DOHH2 (cell line): Measurements from ENCODE around the gene APOC3.

ENCODE experiments used
- H3F3A ChIP-seq: fragments of 200-600 bp; sonication (generic), shearing (Covaris generic); 2 replicates; pipeline ENCODE4 v1.6.0; 2016; ENCODE audit warnings: antibody characterized with exemption, mild to moderate bottlenecking; ENCODE audit not compliant: control insufficient read depth, insufficient read depth
- H3K27ac ChIP-seq: fragments of 200-600 bp; sonication (generic); 2 replicates; pipeline ENCODE4 v1.5.1; 2014; ENCODE audit warnings: low read depth, mild to moderate bottlenecking, low read length, moderate library complexity
- H3K27me3 ChIP-seq: fragments of 200-600 bp; sonication (generic); 2 replicates; pipeline ENCODE4 v1.6.1; 2014; ENCODE audit warnings: mild to moderate bottlenecking, low read length, mixed read lengths; ENCODE audit not compliant: control insufficient read depth
- H3K36me3 ChIP-seq: fragments of 200-600 bp; sonication (generic); 2 replicates; pipeline ENCODE4 v1.6.1; 2014; ENCODE audit warnings: mild to moderate bottlenecking, low read length, moderate library complexity, mixed read lengths; ENCODE audit not compliant: control insufficient read depth
- H3K4me1 ChIP-seq: fragments of 200-600 bp; sonication (generic); 2 replicates; pipeline ENCODE4 v1.6.1; 2014; ENCODE audit warnings: mild to moderate bottlenecking, low read length, mixed read lengths; ENCODE audit not compliant: control insufficient read depth
- H3K4me2 ChIP-seq: fragments of 200-600 bp; sonication (generic); 2 replicates; pipeline ENCODE4 v1.6.0; 2014; ENCODE audit warnings: mild to moderate bottlenecking, low read length, moderate library complexity
- H3K4me3 ChIP-seq: fragments of 200-600 bp; sonication (generic); 2 replicates; pipeline ENCODE4 v1.5.1; 2014; ENCODE audit warnings: mild to moderate bottlenecking, low read length, mixed read lengths
- H3K79me2 ChIP-seq: fragments of 200-600 bp; sonication (generic); 2 replicates; pipeline ENCODE4 v1.6.1; 2014; ENCODE audit warnings: mild to moderate bottlenecking, low read length, mixed read lengths; ENCODE audit not compliant: control insufficient read depth
- H3K9me2 ChIP-seq: fragments of 200-600 bp; sonication (generic); replicated peaks from 2 replicates; pipeline ENCODE4 v1.6.1; 2014; ENCODE audit warnings: mild to moderate bottlenecking, low read length, mixed read lengths; ENCODE audit not compliant: control insufficient read depth
- H3K9me3 ChIP-seq: fragments of 200-600 bp; sonication (generic); 2 replicates; pipeline ENCODE4 v1.6.1; 2014; ENCODE audit warnings: antibody characterized with exemption, low read length, mixed read lengths; ENCODE audit not compliant: control insufficient read depth, insufficient read depth
- H4K20me1 ChIP-seq: fragments of 200-600 bp; sonication (generic); 2 replicates; pipeline ENCODE4 v1.6.0; 2014; ENCODE audit warnings: low read depth, mild to moderate bottlenecking, antibody characterized with exemption, low read length, moderate library complexity; ENCODE audit not compliant: control insufficient read depth, insufficient read depth
- CTCF ChIP-seq: fragments of 200-600 bp; sonication (generic); IDR thresholded peaks from one replicate; pipeline ENCODE4 v1.5.1; 2014; ENCODE audit warnings: antibody characterized with exemption, mild to moderate bottlenecking, low read depth, low read length; ENCODE audit not compliant: poor library complexity, severe bottlenecking
- EZH2phosphoT487 ChIP-seq: fragments of 200-600 bp; sonication (generic); IDR thresholded peaks from 2 replicates; pipeline ENCODE4 v1.6.1; 2017; ENCODE audit warnings: borderline replicate concordance, mild to moderate bottlenecking, antibody characterized with exemption, low read length, moderate library complexity, mixed read lengths

The APOC3 gene

GRCh38 chr11:116791813-116792143 lies 37.9 kb upstream of the APOC3 start, which contains the start of gene APOA5:
Gene APOA5, minus strand, starts transcription at chr11:116791879. Its CDS starts 19 bp downstream, at chr11:116791860.
- no peaks in the 10 kb centered on the region for H3F3A ChIP-seq
- no peak within 1 kb of the TSS for H3K4me2 ChIP-seq
- no peak within 1 kb of the TSS for H3K4me3 ChIP-seq
- no peaks in the 10 kb centered on the region for H3K27me3 ChIP-seq
- no peaks in the 10 kb centered on the region for H3K9me3 ChIP-seq
- H3K36me3 ChIP-seq: peaks cover 9% of the 10 kb centered on the region
- TF ChIP-seq EZH2phosphoT487: no peak
- TF ChIP-seq CTCF: no peak
- H3K79me2 ChIP-seq: peaks cover 13% of the 10 kb centered on the region
- no peak within 1 kb of the TSS for H3K27ac ChIP-seq
- peaks cover 14% of the 10 kb centered on the region for H3K4me1 ChIP-seq
- H4K20me1 ChIP-seq: no peaks in the 10 kb centered on the region
- H3K9me2 ChIP-seq: no peaks in the 10 kb centered on the region

DNA sequence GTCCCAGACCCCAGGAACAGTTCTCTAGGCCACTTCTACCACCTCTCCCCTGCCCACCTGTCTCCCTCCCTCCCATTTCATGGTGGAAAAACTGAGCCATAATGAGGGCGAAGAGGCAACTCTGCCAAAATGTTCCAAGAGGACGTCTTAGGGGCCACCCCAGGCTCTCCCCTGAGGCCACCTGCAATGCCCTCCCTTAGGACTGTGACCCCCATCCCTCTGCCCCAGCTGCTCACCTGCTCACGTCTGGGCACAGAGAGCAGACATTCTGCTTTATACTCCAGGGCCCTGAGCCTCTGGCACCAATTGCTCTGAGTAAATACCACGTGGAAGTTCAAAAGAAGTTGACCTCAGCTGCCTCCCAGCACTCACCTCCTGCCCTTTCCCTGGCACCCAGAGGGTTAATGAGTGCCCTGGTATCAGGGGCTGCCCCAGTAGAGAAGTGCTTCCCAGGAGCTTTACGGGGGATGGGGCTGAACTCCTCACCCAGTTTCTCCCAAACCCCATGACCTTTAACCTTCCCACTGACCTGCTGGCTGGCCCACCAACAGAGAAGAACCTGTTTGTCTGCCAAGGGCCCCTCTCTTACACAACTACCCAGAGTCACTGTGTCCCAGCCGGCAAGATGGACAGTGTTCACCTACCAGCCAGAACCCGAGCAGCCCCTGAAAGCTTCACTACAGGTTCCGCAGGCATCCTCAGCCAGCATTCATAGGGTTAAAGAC lies 37.4 kb upstream of the APOC3 start:
- Histone ChIP-seq H3K36me3 (peaks cover 4% of the 10 kb centered on the region; the same call in 1 of the 2 replicates), H3K4me1 (peaks cover 9% of the 10 kb centered on the region), H3K9me3 (no peaks in the 10 kb centered on the region), H3K4me3 (no peak overlapping the region), H3K9me2 (no peaks in the 10 kb centered on the region), H3F3A (no peaks in the 10 kb centered on the region), H3K79me2 (peaks cover 8% of the 10 kb centered on the region), H3K4me2 (no peak overlapping the region), H4K20me1 (no peaks in the 10 kb centered on the region), H3K27me3 (no peaks in the 10 kb centered on the region), H3K27ac (no peak overlapping the region)
- TF ChIP-seq EZH2phosphoT487 (no peak), CTCF (no peak)

DNA sequence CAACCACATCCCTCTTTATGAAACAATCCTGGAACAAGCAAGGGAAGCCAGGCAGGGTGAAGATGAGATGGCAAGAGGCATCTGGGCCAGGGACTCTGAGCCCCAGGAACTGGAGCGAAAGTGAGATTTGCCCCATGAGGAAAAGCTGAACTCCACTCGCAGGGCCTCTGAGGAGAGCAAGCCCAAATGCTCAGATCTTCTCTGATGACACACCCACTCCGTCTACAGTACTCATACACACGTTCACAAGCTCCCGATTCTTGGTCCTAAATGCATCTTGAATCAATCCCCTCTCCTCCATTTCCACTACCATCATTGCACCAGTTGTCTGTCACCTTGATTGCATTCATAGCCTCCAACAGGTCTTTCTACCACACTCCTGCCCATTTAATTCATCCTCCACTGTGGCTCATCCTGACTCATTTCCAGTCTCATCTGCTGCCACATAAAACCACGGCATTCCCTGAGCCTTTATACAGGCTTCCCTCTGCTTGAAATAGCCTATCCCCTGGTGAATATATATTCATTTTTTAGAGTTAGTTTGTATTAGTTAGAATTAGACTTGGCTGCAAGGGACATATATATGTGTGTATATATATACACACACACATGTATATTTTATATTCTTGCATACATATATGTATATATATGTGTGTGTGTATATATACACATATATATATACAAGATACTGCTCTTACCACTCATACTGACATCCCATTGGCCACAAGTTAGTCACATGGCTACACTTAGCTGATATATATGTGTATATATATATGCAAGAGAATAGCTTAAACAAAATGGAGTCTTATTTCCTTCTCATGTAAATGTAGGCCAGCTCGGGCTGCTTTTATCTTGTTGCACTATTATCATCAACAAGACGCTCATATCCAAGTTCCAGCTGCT lies 36.6 kb upstream of the APOC3 start:
- Histone ChIP-seq H3K4me1 (peaks cover 8% of the 10 kb centered on the region), H3K9me3 (no peaks in the 10 kb centered on the region), H3K4me3 (no peak overlapping the region), H3K79me2 (no peaks in the 10 kb centered on the region), H3K27ac (no peak overlapping the region), H3F3A (no peaks in the 10 kb centered on the region), H3K36me3 (no peaks in the 10 kb centered on the region), H3K4me2 (no peak overlapping the region), H3K9me2 (no peaks in the 10 kb centered on the region), H4K20me1 (no peaks in the 10 kb centered on the region), H3K27me3 (no peaks in the 10 kb centered on the region)
- TF ChIP-seq CTCF (no peak), EZH2phosphoT487 (no peak)
